Stimulated activated effector memory CD8-positive, alpha-beta T cell treated with anti-CD3 and anti-CD28 coated beads, Interleukin-12 subunit alpha, Interleukin-12 subunit beta, amount 100 ng/mL, for 72 hours (primary cell): Measurements from ENCODE around the gene DSC3.

Experiments used
- ATAC-seq: fragments of 150-1000 bp; cut with Tn5 transposase; 2 replicates; pipeline ENCODE4 v1.10.0; 2021
- DNase-seq, 2 donors: peaks; one replicate each; pipeline ENCODE4 v3.0.0; 2021 to 2022; ENCODE audit warnings: low spot score in 2 of 2
- H3K27ac Mint-ChIP-seq: one replicate; pipeline ENCODE4 v1.8.0; 2022; ENCODE audit warnings: mild to moderate bottlenecking, mixed read lengths
- H3K36me3 Mint-ChIP-seq: one replicate; pipeline ENCODE4 v1.8.0; 2022; ENCODE audit warnings: mild to moderate bottlenecking, mixed read lengths
- H3K4me1 Mint-ChIP-seq: one replicate; pipeline ENCODE4 v1.8.0; 2022; ENCODE audit warnings: mixed read lengths
- H3K4me3 Mint-ChIP-seq: one replicate; pipeline ENCODE4 v1.8.0; 2022; ENCODE audit warnings: mild to moderate bottlenecking, mixed read lengths
- H3K9me3 Mint-ChIP-seq: one replicate; pipeline ENCODE4 v1.8.0; 2022; ENCODE audit warnings: mixed read lengths

DSC3 gene

GRCh38 chr18:30967701-30968100, 74.8 kb downstream of the DSC3 start:
- Mint-ChIP-seq H3K9me3 (peaks cover 2% of the 10 kb centered on the region), H3K4me1 (no peaks in the 10 kb centered on the region), H3K4me3 (no peak overlapping the region), H3K36me3 (no peaks in the 10 kb centered on the region), H3K27ac (no peak overlapping the region)
- ATAC-seq, result no peak
- no peak for DNase-seq

GRCh38 chr18:30965237-30965636, 77.3 kb downstream of the DSC3 start:
- no peaks in the 10 kb centered on the region for H3K36me3 Mint-ChIP-seq
- H3K4me1 Mint-ChIP-seq, result no peaks in the 10 kb centered on the region
- H3K27ac Mint-ChIP-seq, result no peak overlapping the region
- ATAC-seq, result no peak
- DNase-seq, result no peak
- no peak overlapping the region for H3K4me3 Mint-ChIP-seq
- peaks cover 3% of the 10 kb centered on the region for H3K9me3 Mint-ChIP-seq

- no peak overlapping the region for H3K27ac Mint-ChIP-seq
- no peaks in the 10 kb centered on the region for H3K4me1 Mint-ChIP-seq
- H3K4me3 Mint-ChIP-seq, result no peak overlapping the region
- peaks cover 10% of the 10 kb centered on the region for H3K9me3 Mint-ChIP-seq
- no peak for DNase-seq
- no peak for ATAC-seq
- no peaks in the 10 kb centered on the region for H3K36me3 Mint-ChIP-seq
Observed at GRCh38 chr18:30960661-30961060, 81.9 kb downstream of the DSC3 start.

GRCh38 chr18:30957066-30957465, 85.5 kb downstream of the DSC3 start:
- no peaks in the 10 kb centered on the region for H3K4me1 Mint-ChIP-seq
- H3K36me3 Mint-ChIP-seq, result no peaks in the 10 kb centered on the region
- ATAC-seq, result no peak
- no peak overlapping the region for H3K27ac Mint-ChIP-seq
- no peak overlapping the region for H3K4me3 Mint-ChIP-seq
- no peak for DNase-seq
- H3K9me3 Mint-ChIP-seq, result peaks cover 10% of the 10 kb centered on the region

- Mint-ChIP-seq H3K4me3 (no peak overlapping the region), H3K4me1 (no peaks in the 10 kb centered on the region), H3K9me3 (peaks cover 22% of the 10 kb centered on the region), H3K27ac (no peak overlapping the region), H3K36me3 (no peaks in the 10 kb centered on the region)
- DNase-seq (no peak), ATAC-seq (no peak)
Observed at GRCh38 chr18:30954262-30954661, 88.3 kb downstream of the DSC3 start.

GRCh38 chr18:30945761-30946160, 96.8 kb downstream of the DSC3 start:
- peaks cover 16% of the 10 kb centered on the region for H3K9me3 Mint-ChIP-seq
- no peaks in the 10 kb centered on the region for H3K4me1 Mint-ChIP-seq
- DNase-seq, result no peak
- no peak overlapping the region for H3K4me3 Mint-ChIP-seq
- H3K27ac Mint-ChIP-seq, result no peak overlapping the region
- no peaks in the 10 kb centered on the region for H3K36me3 Mint-ChIP-seq
- ATAC-seq, result no peak

- Mint-ChIP-seq H3K4me3 (no peak overlapping the region), H3K4me1 (no peaks in the 10 kb centered on the region), H3K9me3 (peaks cover 14% of the 10 kb centered on the region), H3K27ac (no peak overlapping the region), H3K36me3 (no peaks in the 10 kb centered on the region)
- no peak for DNase-seq
- no peak for ATAC-seq
Observed at GRCh38 chr18:30944773-30945417, 97.6 kb downstream of the DSC3 start.

- H3K4me1 Mint-ChIP-seq, result no peaks in the 10 kb centered on the region
- DNase-seq (no peak), ATAC-seq (no peak)
- no peak overlapping the region for H3K27ac Mint-ChIP-seq
- H3K36me3 Mint-ChIP-seq, result no peaks in the 10 kb centered on the region
- H3K4me3 Mint-ChIP-seq, result no peak overlapping the region
- peaks cover 22% of the 10 kb centered on the region for H3K9me3 Mint-ChIP-seq
Observed at GRCh38 chr18:30940952-30941539, 101.5 kb downstream of the DSC3 start.
